Astrocyte of the cerebellum (primary cell): Measurements from ENCODE around the gene RASSF8.

Source experiments
- DNase-seq: peaks from one replicate; pipeline ENCODE4 v3.0.0-alpha.2; 2011; ENCODE audit warnings: low read depth
- H3K4me3 ChIP-seq: 2 replicates; pipeline ENCODE4 v1.5.1; 2011; ENCODE audit warnings: mild to moderate bottlenecking, low read depth, low read length, moderate library complexity
- CTCF ChIP-seq: IDR thresholded peaks from 2 replicates; pipeline ENCODE4 v1.5.1; 2012; ENCODE audit warnings: low read length, low read depth, moderate library complexity, mild to moderate bottlenecking; ENCODE audit errors: missing control alignments
- in situ Hi-C: cut with HindIII; loops from 2 replicates; pipeline ENCODE4 v1.10.0; 2017; ENCODE audit warnings: low sequenced_read_pairs

The RASSF8 gene

GRCh38 chr12:26113853-26114719 lies 155.6 kb downstream of the RASSF8 start:
- in situ Hi-C loops = loop anchor here (25.0 kb wide), 1 partner anchor 523 kb away; no protein-coding TSS in a partner anchor
- no peak for DNase-seq
- peak overlapping the region; percentile 53 for H3K4me3 ChIP-seq
- TF ChIP-seq CTCF = peak; percentile 45

GRCh38 chr12:26114720-26115401 lies 156.4 kb downstream of the RASSF8 start:
- in situ Hi-C loops = loop anchor here (25.0 kb wide), 1 partner anchor 522 kb away; no protein-coding TSS in a partner anchor
- no peak for DNase-seq
- no peak for TF ChIP-seq CTCF
- H3K4me3 ChIP-seq = peak overlapping the region; percentile 53

GRCh38 chr12:26116829-26117715 lies 158.6 kb downstream of the RASSF8 start:
- in situ Hi-C loops = loop anchor here (25.0 kb wide), 1 partner anchor 520 kb away; no protein-coding TSS in a partner anchor
- no peak overlapping the region for H3K4me3 ChIP-seq
- no peak for TF ChIP-seq CTCF
- no peak for DNase-seq

GRCh38 chr12:26118308-26118707 lies 159.8 kb downstream of the RASSF8 start:
- TF ChIP-seq CTCF = no peak
- H3K4me3 ChIP-seq = no peak overlapping the region
- DNase-seq = no peak
- in situ Hi-C loops = loop anchor here (25.0 kb wide), 1 partner anchor 519 kb away; no protein-coding TSS in a partner anchor

GRCh38 chr12:26119391-26119989 lies 161.0 kb downstream of the RASSF8 start:
- in situ Hi-C loops = loop anchor here (25.0 kb wide), 1 partner anchor 518 kb away; no protein-coding TSS in a partner anchor
- DNase-seq = peak; percentile 76

More at GRCh38 chr12:26119391-26119989, 161.0 kb downstream of the RASSF8 start:
- peak; percentile 71 for TF ChIP-seq CTCF
- H3K4me3 ChIP-seq = no peak overlapping the region
